Naive B cell (primary cell): ENCODE data around the gene OPA1. TPM values are rescaled to one million over a fixed set of nuclear protein-coding genes. Genes with fewer than 3 reads are reported as not detected.

Experiments used
- ATAC-seq, 2 donors: fragments of 150-1000 bp; cut with Tn5 transposase; 2 replicates each; pipeline ENCODE4 v1.10.0; 2021; ENCODE audit warnings: low read depth in 2 of 2, mild to moderate bottlenecking in 2 of 2, moderate library complexity in 2 of 2
- DNase-seq: peaks from one replicate; pipeline ENCODE4 v3.0.0; 2022
- H3K27ac Mint-ChIP-seq, 6 donors: one replicate each; pipeline ENCODE4 v1.8.0; 2020 to 2022; ENCODE audit warnings: mild to moderate bottlenecking in 6 of 6, mixed read lengths in 6 of 6, moderate library complexity in 5 of 6, inconsistent platforms in 2 of 6
- H3K27me3 Mint-ChIP-seq, 3 donors: one replicate each; pipeline ENCODE4 v1.8.0; 2021 to 2022; ENCODE audit warnings: mixed read lengths in 3 of 3, mild to moderate bottlenecking in 1 of 3
- H3K36me3 Mint-ChIP-seq, 2 donors: one replicate each; pipeline ENCODE4 v1.8.0; 2020 to 2022; ENCODE audit warnings: mixed read lengths in 2 of 2, inconsistent platforms in 1 of 2, mild to moderate bottlenecking in 1 of 2
- H3K4me1 Mint-ChIP-seq, 3 donors: one replicate each; pipeline ENCODE4 v1.8.0; 2020 to 2022; ENCODE audit warnings: mixed read lengths in 3 of 3, inconsistent platforms in 1 of 3, mild to moderate bottlenecking in 1 of 3, moderate library complexity in 1 of 3
- H3K4me3 Mint-ChIP-seq, 8 donors: one replicate each; pipeline ENCODE4 v1.8.0; 2020 to 2022; ENCODE audit warnings: mild to moderate bottlenecking in 8 of 8, mixed read lengths in 8 of 8, moderate library complexity in 8 of 8, inconsistent platforms in 2 of 8
- H3K9me3 Mint-ChIP-seq, 7 donors: one replicate each; pipeline ENCODE4 v1.8.0; 2020 to 2022; ENCODE audit warnings: mixed read lengths in 7 of 7, mild to moderate bottlenecking in 5 of 7, inconsistent platforms in 2 of 7, moderate library complexity in 1 of 7
- polyA plus RNA-seq, 6 donors: library from polyadenylated mRNA; unstranded; fragments of 300-500 nt; fragmentation: Illumina TruSeq; gene quantifications; one replicate each; pipeline ENCODE4 v1.2.3, GENCODE V29; 2021; ENCODE audit warnings: low read depth in 6 of 6

The OPA1 gene
- polyA plus RNA-seq, 6 donors from 2014 or later = 15.7 to 31.7 (median 25.1) TPM

- no peak for ATAC-seq
- H3K9me3 Mint-ChIP-seq = peaks cover 5 to 14% (median 9%) of the 10 kb centered on the region in 7 donors
- peaks cover 0 to 3% (median 0%) of the 10 kb centered on the region in 3 donors for H3K4me1 Mint-ChIP-seq
- H3K27ac Mint-ChIP-seq = peak overlapping the region in 2 of 6 donors; percentile 9 to 71
- peaks cover 0 to 10% of the 10 kb centered on the region in 2 donors for H3K36me3 Mint-ChIP-seq
- H3K4me3 Mint-ChIP-seq = no peak overlapping the region
- DNase-seq = no peak
- H3K27me3 Mint-ChIP-seq = no peaks in the 10 kb centered on the region
These were observed 117.5 kb downstream of the OPA1 start for GRCh38 chr3:193710286-193711165.

GRCh38 chr3:193711166-193711485 is 118.1 kb downstream of the OPA1 start:
- Mint-ChIP-seq H3K27ac (peak overlapping the region in 1 of 6 donors; percentile 33), H3K4me3 (no peak overlapping the region), H3K4me1 (peaks cover 0 to 9% (median 4%) of the 10 kb centered on the region in 3 donors), H3K9me3 (peaks cover 5 to 18% (median 10%) of the 10 kb centered on the region in 7 donors), H3K36me3 (peaks cover 0 to 10% of the 10 kb centered on the region in 2 donors), H3K27me3 (no peaks in the 10 kb centered on the region)
- DNase-seq (no peak), ATAC-seq (no peak)

- peaks cover 0 to 10% of the 10 kb centered on the region in 2 donors for H3K36me3 Mint-ChIP-seq
- peaks cover 5 to 18% (median 10%) of the 10 kb centered on the region in 7 donors for H3K9me3 Mint-ChIP-seq
- no peak overlapping the region for H3K27ac Mint-ChIP-seq
- H3K4me3 Mint-ChIP-seq = no peak overlapping the region
- no peak for ATAC-seq
- no peak for DNase-seq
- H3K4me1 Mint-ChIP-seq = peaks cover 2 to 13% (median 5%) of the 10 kb centered on the region in 3 donors
- H3K27me3 Mint-ChIP-seq = no peaks in the 10 kb centered on the region
These were observed 118.5 kb downstream of the OPA1 start for GRCh38 chr3:193711523-193711963.

GRCh38 chr3:193711964-193712598 is 119.1 kb downstream of the OPA1 start:
- DNase-seq = no peak
- H3K9me3 Mint-ChIP-seq = peaks cover 5 to 18% (median 12%) of the 10 kb centered on the region in 7 donors
- H3K27me3 Mint-ChIP-seq = no peaks in the 10 kb centered on the region
- no peak overlapping the region for H3K4me3 Mint-ChIP-seq
- H3K27ac Mint-ChIP-seq = no peak overlapping the region
- no peak for ATAC-seq
- peaks cover 5 to 18% (median 7%) of the 10 kb centered on the region in 3 donors for H3K4me1 Mint-ChIP-seq
- H3K36me3 Mint-ChIP-seq = peaks cover 0 to 10% of the 10 kb centered on the region in 2 donors

- peak overlapping the region in 1 of 6 donors; percentile 49 for H3K27ac Mint-ChIP-seq
- H3K9me3 Mint-ChIP-seq = peaks cover 5 to 18% (median 12%) of the 10 kb centered on the region in 7 donors
- no peaks in the 10 kb centered on the region for H3K27me3 Mint-ChIP-seq
- H3K4me1 Mint-ChIP-seq = peaks cover 5 to 20% (median 8%) of the 10 kb centered on the region in 3 donors
- ATAC-seq = no peak
- no peak for DNase-seq
- H3K4me3 Mint-ChIP-seq = no peak overlapping the region
- peaks cover 0 to 10% of the 10 kb centered on the region in 2 donors for H3K36me3 Mint-ChIP-seq
These were observed 119.9 kb downstream of the OPA1 start for GRCh38 chr3:193712938-193713337.

GRCh38 chr3:193714523-193715137 is 121.6 kb downstream of the OPA1 start:
- Mint-ChIP-seq H3K27ac (no peak overlapping the region), H3K36me3 (peaks cover 0 to 10% of the 10 kb centered on the region in 2 donors), H3K9me3 (peaks cover 7 to 18% (median 12%) of the 10 kb centered on the region in 7 donors), H3K27me3 (no peaks in the 10 kb centered on the region), H3K4me3 (no peak overlapping the region), H3K4me1 (peaks cover 5 to 20% (median 8%) of the 10 kb centered on the region in 3 donors)
- DNase-seq (no peak), ATAC-seq (no peak)

- peak overlapping the region in 2 of 8 donors; percentile 30 to 40 for H3K4me3 Mint-ChIP-seq
- peaks cover 5 to 20% (median 8%) of the 10 kb centered on the region in 3 donors for H3K4me1 Mint-ChIP-seq
- H3K27ac Mint-ChIP-seq = peak overlapping the region in 4 of 6 donors; percentile 11 to 54 (median 38)
- peaks cover 7 to 20% (median 12%) of the 10 kb centered on the region in 7 donors for H3K9me3 Mint-ChIP-seq
- H3K36me3 Mint-ChIP-seq = peaks cover 0 to 10% of the 10 kb centered on the region in 2 donors
- DNase-seq (peak; percentile 8), ATAC-seq (peak; percentile 77 to 86)
- no peaks in the 10 kb centered on the region for H3K27me3 Mint-ChIP-seq
These were observed 123.1 kb downstream of the OPA1 start for GRCh38 chr3:193716150-193716549.

GRCh38 chr3:193719735-193720134 is 126.7 kb downstream of the OPA1 start:
- Mint-ChIP-seq H3K27ac (no peak overlapping the region), H3K4me1 (peaks cover 5 to 20% (median 8%) of the 10 kb centered on the region in 3 donors), H3K36me3 (no peaks in the 10 kb centered on the region), H3K27me3 (peaks cover 6 to 15% (median 12%) of the 10 kb centered on the region in 3 donors), H3K4me3 (no peak overlapping the region), H3K9me3 (peaks cover 0 to 13% (median 5%) of the 10 kb centered on the region in 7 donors)
- no peak for ATAC-seq
- no peak for DNase-seq

- DNase-seq (no peak), ATAC-seq (no peak)
- H3K4me1 Mint-ChIP-seq = peaks cover 5 to 20% (median 8%) of the 10 kb centered on the region in 3 donors
- H3K36me3 Mint-ChIP-seq = no peaks in the 10 kb centered on the region
- no peak overlapping the region for H3K4me3 Mint-ChIP-seq
- H3K27ac Mint-ChIP-seq = no peak overlapping the region
- peaks cover 0 to 13% (median 5%) of the 10 kb centered on the region in 7 donors for H3K9me3 Mint-ChIP-seq
- H3K27me3 Mint-ChIP-seq = peaks cover 6 to 15% (median 12%) of the 10 kb centered on the region in 3 donors
These were observed 127.2 kb downstream of the OPA1 start for GRCh38 chr3:193720169-193720568.

- ATAC-seq (no peak), DNase-seq (no peak)
- Mint-ChIP-seq H3K4me3 (no peak overlapping the region), H3K4me1 (no peaks in the 10 kb centered on the region), H3K9me3 (peaks cover 0 to 5% (median 0%) of the 10 kb centered on the region in 7 donors), H3K27ac (no peak overlapping the region), H3K36me3 (no peaks in the 10 kb centered on the region), H3K27me3 (peaks cover 6 to 15% (median 12%) of the 10 kb centered on the region in 3 donors)
These were observed 129.6 kb downstream of the OPA1 start for GRCh38 chr3:193722566-193722965.

GRCh38 chr3:193727089-193727488 is 134.1 kb downstream of the OPA1 start:
- Mint-ChIP-seq H3K9me3 (no peaks in the 10 kb centered on the region), H3K36me3 (no peaks in the 10 kb centered on the region)
- no peak for ATAC-seq

GRCh38 chr3:193728429-193729087 is 135.6 kb downstream of the OPA1 start:
- Mint-ChIP-seq H3K4me3 (peak overlapping the region in 1 of 8 donors; percentile 6), H3K27ac (peak overlapping the region in 2 of 6 donors; percentile 8 to 90), H3K27me3 (peaks cover 0 to 9% (median 8%) of the 10 kb centered on the region in 3 donors), H3K4me1 (peaks cover 12 to 21% (median 12%) of the 10 kb centered on the region in 3 donors), H3K36me3 (no peaks in the 10 kb centered on the region), H3K9me3 (no peaks in the 10 kb centered on the region)
- ATAC-seq (no peak), DNase-seq (no peak)

More at GRCh38 chr3:193727089-193727488, 134.1 kb downstream of the OPA1 start:
- H3K27ac Mint-ChIP-seq = no peak overlapping the region
- DNase-seq = no peak
- no peak overlapping the region for H3K4me3 Mint-ChIP-seq
- peaks cover 12 to 21% (median 12%) of the 10 kb centered on the region in 3 donors for H3K4me1 Mint-ChIP-seq
- peaks cover 9 to 21% (median 10%) of the 10 kb centered on the region in 3 donors for H3K27me3 Mint-ChIP-seq
